ENCODE measurements around the gene STK24. TPM values are rescaled to one million over a fixed set of nuclear protein-coding genes. Genes with fewer than 3 reads are reported as not detected.

STK24 gene
- total and polyA plus RNA-seq, 2 of the 8 experiments (the other 6 are each of a cell fraction or from before 2014, with no cell fraction given) = 62.8 to 143 TPM

GRCh38 chr13:98505217-98505616, 71.7 kb downstream of the STK24 start (continued):
- TF ChIP-seq KDM5A (IDR thresholded peaks at IDR 0.05; ENCODE audit: low read length) (no peak), CBX5 (IDR thresholded peaks at IDR 0.05; ENCODE audit: low read depth, low read length) (no peak), SRF (IDR thresholded peaks at IDR 0.05; ENCODE audit: low read depth, low read length) (no peak), CHD2 (IDR thresholded peaks at IDR 0.05; ENCODE audit: low read length) (no peak), FOSL1 (IDR thresholded peaks at IDR 0.05; ENCODE audit: insufficient read depth, low read depth, low read length) (no peak)
- TF ChIP-seq, protein P1, sequence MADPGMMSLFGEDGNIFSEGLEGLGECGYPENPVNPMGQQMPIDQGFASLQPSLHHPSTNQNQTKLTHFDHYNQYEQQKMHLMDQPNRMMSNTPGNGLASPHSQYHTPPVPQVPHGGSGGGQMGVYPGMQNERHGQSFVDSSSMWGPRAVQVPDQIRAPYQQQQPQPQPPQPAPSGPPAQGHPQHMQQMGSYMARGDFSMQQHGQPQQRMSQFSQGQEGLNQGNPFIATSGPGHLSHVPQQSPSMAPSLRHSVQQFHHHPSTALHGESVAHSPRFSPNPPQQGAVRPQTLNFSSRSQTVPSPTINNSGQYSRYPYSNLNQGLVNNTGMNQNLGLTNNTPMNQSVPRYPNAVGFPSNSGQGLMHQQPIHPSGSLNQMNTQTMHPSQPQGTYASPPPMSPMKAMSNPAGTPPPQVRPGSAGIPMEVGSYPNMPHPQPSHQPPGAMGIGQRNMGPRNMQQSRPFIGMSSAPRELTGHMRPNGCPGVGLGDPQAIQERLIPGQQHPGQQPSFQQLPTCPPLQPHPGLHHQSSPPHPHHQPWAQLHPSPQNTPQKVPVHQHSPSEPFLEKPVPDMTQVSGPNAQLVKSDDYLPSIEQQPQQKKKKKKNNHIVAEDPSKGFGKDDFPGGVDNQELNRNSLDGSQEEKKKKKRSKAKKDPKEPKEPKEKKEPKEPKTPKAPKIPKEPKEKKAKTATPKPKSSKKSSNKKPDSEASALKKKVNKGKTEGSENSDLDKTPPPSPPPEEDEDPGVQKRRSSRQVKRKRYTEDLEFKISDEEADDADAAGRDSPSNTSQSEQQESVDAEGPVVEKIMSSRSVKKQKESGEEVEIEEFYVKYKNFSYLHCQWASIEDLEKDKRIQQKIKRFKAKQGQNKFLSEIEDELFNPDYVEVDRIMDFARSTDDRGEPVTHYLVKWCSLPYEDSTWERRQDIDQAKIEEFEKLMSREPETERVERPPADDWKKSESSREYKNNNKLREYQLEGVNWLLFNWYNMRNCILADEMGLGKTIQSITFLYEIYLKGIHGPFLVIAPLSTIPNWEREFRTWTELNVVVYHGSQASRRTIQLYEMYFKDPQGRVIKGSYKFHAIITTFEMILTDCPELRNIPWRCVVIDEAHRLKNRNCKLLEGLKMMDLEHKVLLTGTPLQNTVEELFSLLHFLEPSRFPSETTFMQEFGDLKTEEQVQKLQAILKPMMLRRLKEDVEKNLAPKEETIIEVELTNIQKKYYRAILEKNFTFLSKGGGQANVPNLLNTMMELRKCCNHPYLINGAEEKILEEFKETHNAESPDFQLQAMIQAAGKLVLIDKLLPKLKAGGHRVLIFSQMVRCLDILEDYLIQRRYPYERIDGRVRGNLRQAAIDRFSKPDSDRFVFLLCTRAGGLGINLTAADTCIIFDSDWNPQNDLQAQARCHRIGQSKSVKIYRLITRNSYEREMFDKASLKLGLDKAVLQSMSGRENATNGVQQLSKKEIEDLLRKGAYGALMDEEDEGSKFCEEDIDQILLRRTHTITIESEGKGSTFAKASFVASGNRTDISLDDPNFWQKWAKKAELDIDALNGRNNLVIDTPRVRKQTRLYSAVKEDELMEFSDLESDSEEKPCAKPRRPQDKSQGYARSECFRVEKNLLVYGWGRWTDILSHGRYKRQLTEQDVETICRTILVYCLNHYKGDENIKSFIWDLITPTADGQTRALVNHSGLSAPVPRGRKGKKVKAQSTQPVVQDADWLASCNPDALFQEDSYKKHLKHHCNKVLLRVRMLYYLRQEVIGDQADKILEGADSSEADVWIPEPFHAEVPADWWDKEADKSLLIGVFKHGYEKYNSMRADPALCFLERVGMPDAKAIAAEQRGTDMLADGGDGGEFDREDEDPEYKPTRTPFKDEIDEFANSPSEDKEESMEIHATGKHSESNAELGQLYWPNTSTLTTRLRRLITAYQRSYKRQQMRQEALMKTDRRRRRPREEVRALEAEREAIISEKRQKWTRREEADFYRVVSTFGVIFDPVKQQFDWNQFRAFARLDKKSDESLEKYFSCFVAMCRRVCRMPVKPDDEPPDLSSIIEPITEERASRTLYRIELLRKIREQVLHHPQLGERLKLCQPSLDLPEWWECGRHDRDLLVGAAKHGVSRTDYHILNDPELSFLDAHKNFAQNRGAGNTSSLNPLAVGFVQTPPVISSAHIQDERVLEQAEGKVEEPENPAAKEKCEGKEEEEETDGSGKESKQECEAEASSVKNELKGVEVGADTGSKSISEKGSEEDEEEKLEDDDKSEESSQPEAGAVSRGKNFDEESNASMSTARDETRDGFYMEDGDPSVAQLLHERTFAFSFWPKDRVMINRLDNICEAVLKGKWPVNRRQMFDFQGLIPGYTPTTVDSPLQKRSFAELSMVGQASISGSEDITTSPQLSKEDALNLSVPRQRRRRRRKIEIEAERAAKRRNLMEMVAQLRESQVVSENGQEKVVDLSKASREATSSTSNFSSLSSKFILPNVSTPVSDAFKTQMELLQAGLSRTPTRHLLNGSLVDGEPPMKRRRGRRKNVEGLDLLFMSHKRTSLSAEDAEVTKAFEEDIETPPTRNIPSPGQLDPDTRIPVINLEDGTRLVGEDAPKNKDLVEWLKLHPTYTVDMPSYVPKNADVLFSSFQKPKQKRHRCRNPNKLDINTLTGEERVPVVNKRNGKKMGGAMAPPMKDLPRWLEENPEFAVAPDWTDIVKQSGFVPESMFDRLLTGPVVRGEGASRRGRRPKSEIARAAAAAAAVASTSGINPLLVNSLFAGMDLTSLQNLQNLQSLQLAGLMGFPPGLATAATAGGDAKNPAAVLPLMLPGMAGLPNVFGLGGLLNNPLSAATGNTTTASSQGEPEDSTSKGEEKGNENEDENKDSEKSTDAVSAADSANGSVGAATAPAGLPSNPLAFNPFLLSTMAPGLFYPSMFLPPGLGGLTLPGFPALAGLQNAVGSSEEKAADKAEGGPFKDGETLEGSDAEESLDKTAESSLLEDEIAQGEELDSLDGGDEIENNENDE (IDR thresholded peaks at IDR 0.05; ENCODE audit: insufficient replicate concordance, low read length) = no peak
